HepG2 (cell line): Measurements from ENCODE around the gene FBLN5. TPM values are rescaled to one million over a fixed set of nuclear protein-coding genes. Genes with fewer than 3 reads are reported as not detected.

Experiments used
- ATAC-seq: fragments of 200-7000 bp; cut with Tn5 transposase; 3 replicates; pipeline ENCODE4 v1.9.1; 2020; ENCODE audit warnings: mild to moderate bottlenecking, moderate library complexity
- BruUV-seq: library from RNA; stranded (reverse); fragments of 400-500 nt; replicated peaks from 2 replicates; lab custom pipeline; 2021; lab: Mats Ljungman, UMichigan
- CTCF ChIA-PET: fragments of 300-600 bp; formaldehyde crosslinking; extraction: SDS; loops from one replicate; lab custom pipeline; 2021; ENCODE audit warnings: low total read pairs, inconsistent platforms, low intra/inter-chr PET ratio; lab: Yijun Ruan, JAX
- POLR2A ChIA-PET: fragments of 350-600 bp; sonication (Branson Sonifier 250); formaldehyde crosslinking; loops from one replicate; lab custom pipeline; 2020; ENCODE audit warnings: antibody characterized with exemption, inconsistent platforms; lab: Yijun Ruan, JAX
- DNase-seq: peaks from one replicate; pipeline ENCODE4 v3.0.0-alpha.2; 2015; ENCODE audit warnings: low spot score
- FAIRE-seq: peaks from 3 replicates; lab custom pipeline; 2011; peaks lifted over from hg19 to GRCh38; lab: Jason Lieb, UNC
- H2AFZ ChIP-seq: one replicate; pipeline ENCODE4 v1.6.1; 2011; ENCODE audit warnings: low read length, inconsistent platforms
- H3K27ac ChIP-seq: fragments of 300-600 bp; 3 replicates; pipeline ENCODE4 v1.8.0; 2011; ENCODE audit warnings: mixed run types, mild to moderate bottlenecking, mixed read lengths, low read length, inconsistent platforms; ENCODE audit not compliant: insufficient read depth; ENCODE audit errors: extremely low read length
- H3K27me3 ChIP-seq, 2 experiments: fragments of 200-600 bp in 1 of 2; 2 replicates in 1 of 2; 3 replicates in 1 of 2; pipeline versions ENCODE4 v1.6.0 to v1.8.0; 2011; ENCODE audit warnings: low read length in 2 of 2, mild to moderate bottlenecking in 2 of 2, moderate library complexity in 2 of 2, inconsistent platforms in 1 of 2; ENCODE audit not compliant: insufficient read depth in 2 of 2, control insufficient read depth in 1 of 2
- H3K36me3 ChIP-seq, 2 experiments: fragments of 200-600 bp in 1 of 2; replicated peaks in 1 of 2; 2 replicates in 1 of 2; 3 replicates in 1 of 2; pipeline versions ENCODE4 v1.5.1 to v1.8.0; 2011; ENCODE audit warnings: low read length in 2 of 2, inconsistent platforms in 1 of 2; ENCODE audit not compliant: insufficient read depth in 2 of 2, control insufficient read depth in 1 of 2
- H3K4me1 ChIP-seq: 2 replicates; pipeline ENCODE4 v1.5.1; 2012; ENCODE audit warnings: low read length, inconsistent platforms; ENCODE audit not compliant: insufficient read depth
- H3K4me2 ChIP-seq: 2 replicates; pipeline ENCODE4 v1.6.0; 2011; ENCODE audit warnings: low read depth, low read length, inconsistent platforms
- H3K4me3 ChIP-seq, 3 experiments: fragments of 200-600 bp in 1 of 3; sonication (generic), shearing (Covaris generic) in 1 of 3; replicated peaks in 1 of 3; 2 replicates each; pipeline ENCODE4 v1.5.1; 2011 to 2016; ENCODE audit warnings: low read length in 3 of 3, inconsistent platforms in 2 of 3, low read depth in 2 of 3, mild to moderate bottlenecking in 2 of 3, control low read depth in 1 of 3, mixed read lengths in 1 of 3; ENCODE audit not compliant: insufficient read depth in 1 of 3
- H3K79me2 ChIP-seq: one replicate; pipeline ENCODE4 v1.6.1; 2011; ENCODE audit warnings: low read length, inconsistent platforms; ENCODE audit not compliant: insufficient read depth
- H3K9ac ChIP-seq: 2 replicates; pipeline ENCODE4 v1.6.0; 2011; ENCODE audit warnings: mild to moderate bottlenecking, low read depth, low read length, inconsistent platforms; ENCODE audit not compliant: insufficient read depth
- H3K9me3 ChIP-seq: 2 replicates; pipeline ENCODE4 v1.5.1; 2012; ENCODE audit warnings: mild to moderate bottlenecking, low read length
- H4K20me1 ChIP-seq: 2 replicates; pipeline ENCODE4 v1.6.0; 2011; ENCODE audit warnings: inconsistent platforms, mild to moderate bottlenecking, low read length, moderate library complexity; ENCODE audit not compliant: insufficient read depth
- ERF ChIP-seq: IDR thresholded peaks from 2 replicates; pipeline ENCODE4 v1.6.1; 2018; ENCODE audit warnings: missing biosample characterization, missing genetic modification reagents
- GATA4 ChIP-seq: sonication (generic); IDR thresholded peaks from 2 replicates; pipeline ENCODE4 v1.6.1; 2016; ENCODE audit warnings: antibody characterized with exemption, low read depth, borderline replicate concordance
- HOMEZ ChIP-seq: IDR thresholded peaks from 2 replicates; pipeline ENCODE4 v1.6.1; 2016; ENCODE audit warnings: low read depth
- POGZ ChIP-seq: sonication (generic); formaldehyde crosslinking; IDR thresholded peaks from 2 replicates; pipeline ENCODE4 v1.4.0; 2020; ENCODE audit warnings: mild to moderate bottlenecking, missing genetic modification reagents
- SNAPC2 ChIP-seq: sonication (generic); formaldehyde crosslinking; IDR thresholded peaks from 2 replicates; pipeline ENCODE4 v1.8.1; 2022; ENCODE audit warnings: mild to moderate bottlenecking, missing genetic modification reagents
- SP4 ChIP-seq: sonication (generic); formaldehyde crosslinking; IDR thresholded peaks from 2 replicates; pipeline ENCODE4 v1.8.1; 2023; ENCODE audit warnings: mild to moderate bottlenecking, missing genetic modification reagents
- STAG1 ChIP-seq: sonication (generic); formaldehyde crosslinking; IDR thresholded peaks from 2 replicates; pipeline ENCODE4 v1.4.0; 2020; ENCODE audit warnings: missing genetic modification reagents
- ZBTB7B ChIP-seq: sonication (generic); formaldehyde crosslinking; IDR thresholded peaks from 2 replicates; pipeline ENCODE4 v1.4.0; 2020; ENCODE audit warnings: missing genetic modification reagents
- ZNF121 ChIP-seq: sonication (generic); formaldehyde crosslinking; IDR thresholded peaks from 2 replicates; pipeline ENCODE4 v1.5.0; 2020; ENCODE audit warnings: mild to moderate bottlenecking, missing genetic modification reagents
- ZNF18 ChIP-seq: sonication (generic); formaldehyde crosslinking; IDR thresholded peaks from 2 replicates; pipeline ENCODE4 v1.8.0; 2022; ENCODE audit warnings: mild to moderate bottlenecking, missing genetic modification reagents; ENCODE audit not compliant: insufficient replicate concordance
- WGBS: methylation state at CpG from one replicate; pipeline ENCODE4 v1.1.6; 2017; ENCODE audit warnings: low lambda C conversion rate; 5-methylcytosine and 5-hydroxymethylcytosine counted together
- in situ Hi-C: cut with HindIII; loops from 2 replicates; pipeline ENCODE4 v1.10.0; 2017; ENCODE audit warnings: low pct_unique_long_range_greater_than_20kb; ENCODE audit not compliant: extremely low pct_ligation_motif_present
- intact Hi-C: fragments of 100-400 bp; cut with micrococcal nuclease; formaldehyde crosslinking; loops from one replicate; pipeline ENCODE4 v1.10.0; 2022; ENCODE audit not compliant: unreplicated experiment
- polyA plus RNA-seq, 8 experiments: library from polyadenylated mRNA; depleted of rRNA in 3 of 8; stranded (reverse) in 7 of 8; unstranded in 1 of 8; fragments of >200 nt; fragmentation: Illumina TruSeq in 4 of 8; extraction: Trizol in 4 of 8; gene quantifications; 2 replicates each; pipeline versions ENCODE4 v1.2.1 to v1.2.3, GENCODE V29; 2011 to 2016; ENCODE audit warnings: low read depth in 4 of 8, missing spikeins in 1 of 8, mixed read lengths in 1 of 8; ENCODE audit not compliant: insufficient read depth in 1 of 8
- total RNA-seq, 5 experiments: library from RNA; depleted of rRNA; stranded (reverse); fragments of >200 nt; fragmentation: Illumina TruSeq; extraction: Trizol; gene quantifications; 2 replicates each; pipeline ENCODE4 v1.2.3, GENCODE V29; 2016; ENCODE audit warnings: low read depth in 1 of 5

FBLN5 gene
- total and polyA plus RNA-seq, 2 of the 13 experiments (the other 11 are each of a cell fraction or from before 2014, with no cell fraction given), result 0.38 to 0.77 TPM

- in situ Hi-C loops, result no loop called here
- Histone ChIP-seq H3K9me3 (no peaks in the 10 kb centered on the region), H4K20me1 (no peaks in the 10 kb centered on the region), H3K27me3 (no peaks in the 10 kb centered on the region), H3K27ac (no peak overlapping the region), H3K79me2 (no peaks in the 10 kb centered on the region), H3K4me1 (no peaks in the 10 kb centered on the region; the same call in 1 of the 2 replicates), H3K4me3 (no peak overlapping the region), H3K9ac (no peak overlapping the region), H2AFZ (no peak overlapping the region), H3K4me2 (no peak overlapping the region), H3K36me3 (no peaks in the 10 kb centered on the region)
- TF ChIP-seq ZNF121 (no peak), STAG1 (CRISPR knock-in tag) (0 out of 2 replicates have a peak, but pooled peaks have one; percentile 6)
- DNase-seq (no peak), ATAC-seq (no peak), FAIRE-seq (no peak)
- CTCF ChIA-PET, result no interaction called here
- intact Hi-C loops, result no loop called here
- POLR2A ChIA-PET, result no interaction called here
- BruUV-seq, result no TSS peak
- 48% methylated on average over 6 of the region's 6 CpGs for WGBS
These were observed 62.8 kb downstream of the FBLN5 start for GRCh38 chr14:91884664-91885063.

GRCh38 chr14:91883753-91884152, 63.7 kb downstream of the FBLN5 start:
- ChIA-PET POLR2A (no interaction called here), CTCF (no interaction called here)
- no peak overlapping the region for H3K9ac ChIP-seq
- H3K27me3 ChIP-seq, result no peaks in the 10 kb centered on the region
- no peaks in the 10 kb centered on the region for H4K20me1 ChIP-seq
- no peak overlapping the region for H3K4me2 ChIP-seq
- H3K4me3 ChIP-seq, result no peak overlapping the region
- no peaks in the 10 kb centered on the region for H3K36me3 ChIP-seq
- FAIRE-seq (no peak), ATAC-seq (no peak), DNase-seq (no peak)
- H3K4me1 ChIP-seq, result no peaks in the 10 kb centered on the region; the same call in 1 of the 2 replicates
- H3K79me2 ChIP-seq, result no peaks in the 10 kb centered on the region
- no peak overlapping the region for H3K27ac ChIP-seq
- H3K9me3 ChIP-seq, result no peaks in the 10 kb centered on the region
- no peak overlapping the region for H2AFZ ChIP-seq
- in situ Hi-C loops, result no loop called here
- no TSS peak for BruUV-seq
- intact Hi-C loops, result no loop called here
- 70% methylated on average over 8 of the region's 9 CpGs for WGBS
- TF ChIP-seq ZBTB7B (CRISPR knock-in tag) (no peak), POGZ (CRISPR knock-in tag) (no peak), SNAPC2 (CRISPR knock-in tag) (no peak), ERF (CRISPR knock-in tag) (no peak), ZNF18 (CRISPR knock-in tag) (no peak), GATA4 (no peak), SP4 (no peak), HOMEZ (CRISPR knock-in tag) (no peak)
